Endometrial microvascular endothelial cells (primary cell): Measurements from ENCODE around the gene PIN4. TPM values are rescaled to one million over a fixed set of nuclear protein-coding genes. Genes with fewer than 3 reads are reported as not detected.
"Not testable (repeated sequence)": the region's sequence is repeated elsewhere in the genome, so short reads cannot be mapped to it uniquely, and the experiment has no call there.

Source experiments
- in situ Hi-C: cut with HindIII; loops from 2 replicates; pipeline ENCODE4 v1.10.0; 2017; ENCODE audit warnings: low sequenced_read_pairs, low pct_unique_long_range_greater_than_20kb; ENCODE audit errors: inconsistent ontology term
- total RNA-seq: library from RNA; depleted of rRNA; stranded (reverse); fragments of >200 nt; gene quantifications from one replicate; pipeline ENCODE4 v1.2.3, GENCODE V29; 2015; ENCODE audit errors: inconsistent ontology term

PIN4 gene
- 12.5 TPM for total RNA-seq

GRCh38 chrX:72181178-72182125, at the start of gene PIN4:
Gene PIN4, plus strand, starts transcription at chrX:72181757. Its CDS starts 29 bp downstream, at chrX:72181786.
- in situ Hi-C loops, result no loop called here

- in situ Hi-C loops, result loop anchor here (25.0 kb wide), 1 partner anchor 120 kb away; no protein-coding TSS in a partner anchor
Observed at GRCh38 chrX:72132456-72132855, 49.1 kb upstream of the PIN4 start.

- in situ Hi-C loops, result loop anchor here (25.0 kb wide), 1 partner anchor 122 kb away; no protein-coding TSS in a partner anchor
Observed at GRCh38 chrX:72133851-72134546, 47.6 kb upstream of the PIN4 start.

- in situ Hi-C loops, result loop anchor here (25.0 kb wide), 1 partner anchor 126 kb away; no protein-coding TSS in a partner anchor
Observed at GRCh38 chrX:72137846-72138495, 43.6 kb upstream of the PIN4 start.

- in situ Hi-C loops, result loop anchor here (25.0 kb wide), 1 partner anchor 127 kb away; no protein-coding TSS in a partner anchor
Observed at GRCh38 chrX:72139538-72139937, 42.0 kb upstream of the PIN4 start.

- in situ Hi-C loops, result loop anchor here (25.0 kb wide), 1 partner anchor 129 kb away; no protein-coding TSS in a partner anchor
Observed at GRCh38 chrX:72141372-72142004, 40.1 kb upstream of the PIN4 start.

- in situ Hi-C loops, result loop anchor here (25.0 kb wide), 1 partner anchor 130 kb away; no protein-coding TSS in a partner anchor
Observed at GRCh38 chrX:72142094-72142793, 39.3 kb upstream of the PIN4 start.

- in situ Hi-C loops, result loop anchor here (25.0 kb wide), 1 partner anchor 131 kb away; no protein-coding TSS in a partner anchor
Observed at GRCh38 chrX:72142794-72143608, 38.6 kb upstream of the PIN4 start.

- in situ Hi-C loops, result loop anchor here (25.0 kb wide), 1 partner anchor 131 kb away; no protein-coding TSS in a partner anchor
Observed at GRCh38 chrX:72143609-72143907, 38.0 kb upstream of the PIN4 start.

- in situ Hi-C loops, result loop anchor here (25.0 kb wide), 1 partner anchor 133 kb away; no protein-coding TSS in a partner anchor
Observed at GRCh38 chrX:72145181-72145580, 36.4 kb upstream of the PIN4 start.

- in situ Hi-C loops, result loop anchor here (25.0 kb wide), 1 partner anchor 134 kb away; no protein-coding TSS in a partner anchor
Observed at GRCh38 chrX:72146527-72146926, 35.0 kb upstream of the PIN4 start.

GRCh38 chrX:72158773-72159172, 22.8 kb upstream of the PIN4 start:
- in situ Hi-C loops, result no loop called here

GRCh38 chrX:72159769-72160168, 21.8 kb upstream of the PIN4 start:
- in situ Hi-C loops, result no loop called here

- in situ Hi-C loops, result no loop called here
Observed at GRCh38 chrX:72165551-72165950, 16.0 kb upstream of the PIN4 start.

GRCh38 chrX:72169008-72169728, 12.4 kb upstream of the PIN4 start:
- in situ Hi-C loops, result no loop called here

GRCh38 chrX:72176289-72176688, 5.3 kb upstream of the PIN4 start:
- in situ Hi-C loops, result not testable (repeated sequence)
